A375 (cell line): ENCODE measurements around the gene ADPRHL1. TPM values are rescaled to one million over a fixed set of nuclear protein-coding genes. Genes with fewer than 3 reads are reported as not detected.

ENCODE experiments used
- small RNA-seq: library from RNA; depleted of rRNA; stranded (forward); fragments of <200 nt; gene quantifications from one replicate; pipeline ENCODE3, GENCODE V24; 2014
- total RNA-seq: library from RNA; depleted of rRNA; stranded (reverse); fragments of >200 nt; shearing (Covaris generic); gene quantifications from 2 replicates; pipeline ENCODE4 v1.2.3, GENCODE V29; 2014; rRNA removed

The ADPRHL1 gene
- 2.3 and 4.2 TPM in 2 replicates for total RNA-seq

GRCh38 chr13:113452942-113453901, at the start of gene ADPRHL1:
ADPRHL1 (minus strand) TSS chr13:113453488; CDS start chr13:113453437, 51 bp downstream.

GRCh38 chr13:113490496-113491417, 37.5 kb upstream of the ADPRHL1 start, which contains the start of gene DCUN1D2:
DCUN1D2 (minus strand) TSS chr13:113490711; CDS start chr13:113490669, 42 bp downstream.

Small RNAs within 50 kb of the gene (small RNA-seq; reads per million reads assigned to genes)
- 0.13 reads per million for gene RNU1-16P

Other genes starting within 250 kb of the ADPRHL1 start
- 78.6 and 92.6 TPM in 2 replicates for gene PCID2, start 244.8 kb downstream of the ADPRHL1 start, total RNA-seq
- gene CUL4A, start 243.9 kb downstream of the ADPRHL1 start, total RNA-seq = 155 and 156 TPM in 2 replicates
- 84.3 and 86.5 TPM in 2 replicates for gene LAMP1, start 156.2 kb downstream of the ADPRHL1 start, total RNA-seq
- gene GRTP1, start 89.4 kb downstream of the ADPRHL1 start, total RNA-seq = 0.21 TPM in 1 of 2 replicates, not detected in the other
- gene DCUN1D2, start 37.2 kb upstream of the ADPRHL1 start, total RNA-seq = 15.0 and 23.1 TPM in 2 replicates
- 98.3 and 103 TPM in 2 replicates for gene TFDP1, start 131.3 kb upstream of the ADPRHL1 start, total RNA-seq
- gene ATP4B, start 204.7 kb upstream of the ADPRHL1 start, total RNA-seq = not detected in 2 replicates
- gene GRK1, start 213.7 kb upstream of the ADPRHL1 start, total RNA-seq = 0.03 TPM in 1 of 2 replicates, not detected in the other